RPMI8226 (cell line): ENCODE results near the gene PIP5K1B.

ENCODE experiments used
- DNase-seq: peaks from one replicate; pipeline ENCODE4 v3.0.0-alpha.2; 2015

PIP5K1B gene

GRCh38 chr9:68740561-68740960 is 35.5 kb downstream of the PIP5K1B start:
- no peak for DNase-seq

DNA sequence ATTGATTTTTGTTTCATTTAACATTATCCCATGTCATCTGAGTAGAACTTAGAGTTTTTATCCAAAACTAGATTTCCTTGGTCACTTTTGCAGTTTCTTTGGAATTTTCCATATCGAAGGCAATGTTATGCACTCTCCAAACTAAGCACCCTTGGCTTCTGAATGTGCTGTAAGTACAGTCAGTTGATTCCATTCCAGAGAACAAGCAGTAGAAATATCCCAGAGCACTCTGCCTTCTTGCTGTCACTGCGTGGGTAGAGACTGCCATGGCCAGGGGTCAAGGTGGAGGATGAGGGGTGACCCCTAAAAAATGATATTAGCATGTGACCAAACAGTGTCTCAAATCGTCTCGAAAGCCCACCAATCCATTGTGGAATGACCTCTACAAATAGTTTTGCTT is 36.2 kb downstream of the PIP5K1B start:
- no peak for DNase-seq

DNA sequence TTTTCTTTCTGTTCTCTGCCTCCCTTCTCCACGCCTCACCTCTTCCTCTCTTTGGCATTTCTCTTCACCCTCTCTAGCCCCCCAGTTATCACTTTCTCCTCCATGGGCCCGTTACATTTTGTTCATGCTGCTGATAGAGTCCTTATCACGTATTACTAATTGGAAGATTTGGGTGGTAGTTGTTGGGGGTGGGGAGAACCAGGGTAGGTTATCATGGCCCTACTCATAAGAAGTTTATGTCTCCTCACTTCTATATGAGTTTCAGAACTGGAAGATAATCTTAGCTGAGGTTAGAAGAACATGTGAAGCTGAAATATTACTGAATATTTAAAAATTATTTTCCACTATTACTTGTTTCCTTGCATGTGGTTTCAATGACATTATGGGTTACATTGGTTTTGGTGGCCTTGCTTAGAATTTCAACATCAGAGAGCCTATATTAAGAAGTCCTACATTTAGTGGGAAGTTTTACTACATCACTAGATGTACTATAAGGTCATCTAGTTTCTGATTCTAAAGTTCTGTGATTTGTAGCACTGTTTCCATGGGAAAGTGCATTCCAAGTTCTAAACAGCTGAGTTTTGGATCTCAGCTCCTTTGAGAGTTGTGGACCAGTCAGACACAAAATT is 36.8 kb downstream of the PIP5K1B start:
- DNase-seq, result no peak

GRCh38 chr9:68742333-68742730 is 37.3 kb downstream of the PIP5K1B start:
- no peak for DNase-seq

DNA sequence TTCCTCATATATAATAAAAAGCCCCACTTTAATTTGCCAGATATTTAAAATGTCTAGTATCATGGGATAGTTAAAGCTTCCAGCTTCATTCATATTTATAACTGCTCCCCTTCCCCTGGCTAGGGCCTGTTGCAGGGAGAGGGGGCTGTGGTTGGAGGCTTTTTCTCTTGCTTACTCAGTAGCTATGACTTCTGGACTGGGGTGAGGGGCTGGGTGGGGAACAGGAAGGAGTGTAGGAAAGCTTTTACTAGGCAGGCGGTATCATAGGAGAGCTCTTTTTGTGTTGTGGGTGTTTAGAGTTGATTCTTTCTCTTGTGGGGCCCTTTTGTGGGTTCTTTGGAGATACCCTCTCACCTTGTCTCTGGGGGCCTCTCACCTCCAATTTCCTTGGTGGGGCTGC is 39.4 kb downstream of the PIP5K1B start:
- no peak for DNase-seq

DNA sequence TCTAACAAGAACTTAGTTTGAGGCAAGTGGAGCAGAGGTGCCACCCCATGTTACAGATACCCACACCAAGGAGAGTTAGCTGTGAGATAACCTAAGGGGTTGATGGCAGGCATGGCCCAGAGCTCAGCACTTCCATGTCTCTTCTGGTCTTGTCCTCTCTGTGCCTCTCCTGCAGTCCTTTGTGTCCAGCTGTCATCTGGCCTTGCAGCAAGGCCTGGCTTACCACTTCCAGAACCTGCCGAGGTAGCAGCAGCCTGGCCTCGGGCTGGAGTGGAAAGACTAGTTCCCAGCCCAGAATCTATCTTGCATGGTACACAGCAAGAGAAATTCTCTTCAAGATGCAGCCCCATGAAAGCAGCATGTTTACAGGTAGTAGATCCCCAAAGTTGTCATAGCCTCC is 41.5 kb downstream of the PIP5K1B start:
- no peak for DNase-seq

GRCh38 chr9:68747043-68747533 is 42.0 kb downstream of the PIP5K1B start:
- no peak for DNase-seq

DNA sequence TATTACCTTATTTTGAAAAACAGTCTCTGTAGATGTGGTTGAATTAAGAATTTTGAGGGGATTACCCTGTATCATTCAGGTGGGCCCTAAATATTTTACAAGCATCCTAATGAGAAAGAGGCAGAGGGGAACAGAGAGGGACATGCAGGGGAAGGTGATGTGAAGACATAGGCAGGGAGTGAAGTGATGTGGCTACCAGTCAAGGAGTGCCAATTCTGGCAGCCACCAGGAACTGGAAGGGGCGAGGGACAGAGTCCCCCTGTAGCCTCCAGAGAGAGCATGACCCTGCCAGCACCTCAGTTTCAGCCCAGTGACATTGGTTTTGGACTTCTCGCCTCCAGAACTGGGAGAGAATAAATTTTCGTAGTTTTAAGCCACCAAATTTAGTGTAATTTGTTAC is 44.1 kb downstream of the PIP5K1B start:
- DNase-seq, result no peak

DNA sequence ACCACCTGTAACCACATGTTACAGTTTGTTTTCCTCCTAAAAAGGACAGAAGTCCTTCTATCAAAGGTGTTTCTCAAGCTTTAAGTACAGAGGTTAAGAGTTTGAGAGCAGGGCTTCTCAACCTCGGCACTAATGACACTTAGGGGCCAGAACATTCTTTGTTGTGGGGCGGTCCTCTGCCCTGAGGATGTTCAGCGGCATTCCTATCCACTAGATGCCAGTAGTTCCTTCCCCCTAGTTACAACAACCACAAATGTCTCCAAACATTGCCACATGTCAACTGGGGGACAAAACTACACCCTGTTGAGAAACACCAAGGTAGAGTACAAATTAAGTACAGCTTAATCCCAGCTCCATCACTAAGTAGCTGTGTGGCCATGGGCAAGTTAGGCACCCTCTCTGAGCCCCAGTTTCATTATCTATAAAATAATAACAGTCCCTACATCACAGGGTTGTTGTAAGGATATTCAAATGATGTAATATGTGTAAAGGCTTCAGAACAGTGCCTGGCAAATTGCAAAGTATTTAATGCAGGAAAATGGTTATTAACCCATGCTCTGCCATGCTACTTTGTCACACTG is 44.6 kb downstream of the PIP5K1B start:
- DNase-seq, result no peak

DNA sequence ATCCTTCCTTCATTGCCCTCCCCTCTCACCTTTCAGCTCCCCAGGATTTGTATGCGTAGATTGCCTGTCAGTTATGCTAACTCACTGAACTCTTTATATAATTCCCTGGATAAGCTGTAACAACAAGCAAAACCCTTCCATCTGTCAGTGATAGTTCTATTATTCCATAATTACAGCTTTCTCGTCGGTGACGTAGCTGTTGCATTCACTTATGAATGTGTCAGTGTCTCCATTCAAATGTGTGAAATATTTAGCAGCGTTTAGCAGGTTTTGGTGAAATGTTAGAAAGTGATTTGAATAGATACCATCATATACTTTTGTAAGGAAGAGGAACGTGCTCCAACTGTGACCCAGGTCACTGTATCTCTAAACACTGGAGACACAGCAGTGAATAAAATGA is 45.2 kb downstream of the PIP5K1B start:
- DNase-seq, result no peak

DNA sequence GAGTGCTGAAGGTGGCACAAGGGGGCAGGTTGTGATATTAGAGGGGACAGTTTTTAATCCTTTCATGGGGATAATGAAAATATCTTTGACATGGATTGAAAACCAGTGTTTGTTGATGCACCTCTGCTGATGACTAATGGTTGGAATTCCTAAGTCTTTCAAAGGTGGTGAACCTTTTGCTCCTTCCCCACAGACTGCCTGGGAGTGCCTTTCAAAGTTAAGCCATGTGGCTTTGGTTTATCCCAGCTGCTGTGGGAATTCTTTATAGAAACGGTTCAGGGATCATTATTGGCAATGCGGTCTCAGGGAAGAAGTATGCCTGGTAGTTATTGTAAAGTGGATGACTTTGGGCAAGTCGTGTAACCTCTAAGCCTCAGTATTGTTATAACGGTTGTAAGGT is 45.7 kb downstream of the PIP5K1B start:
- DNase-seq, result no peak

DNA sequence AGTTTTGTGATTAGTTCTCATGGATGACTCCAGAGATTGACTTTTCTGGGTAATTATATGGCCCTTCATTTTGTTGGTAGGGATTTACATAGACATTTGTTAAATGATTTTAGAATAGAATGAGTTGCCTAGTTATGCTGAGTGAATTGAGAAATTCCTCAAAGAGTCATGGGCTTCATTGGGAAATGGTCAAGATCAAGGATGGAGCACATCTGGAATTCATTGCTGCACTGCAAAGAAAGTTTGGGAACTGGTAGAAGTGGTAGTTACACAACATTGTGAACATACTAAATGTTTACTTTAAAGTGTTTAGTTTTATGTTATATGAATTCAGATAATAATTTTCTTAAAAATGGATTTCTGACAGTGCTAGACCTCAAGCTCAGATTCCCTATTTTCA is 46.5 kb downstream of the PIP5K1B start:
- no peak for DNase-seq

GRCh38 chr9:68755051-68755450 is 50.0 kb downstream of the PIP5K1B start:
- DNase-seq, result no peak

GRCh38 chr9:68755752-68756151 is 50.7 kb downstream of the PIP5K1B start:
- DNase-seq, result no peak

- no peak for DNase-seq
These were observed 55.1 kb downstream of the PIP5K1B start for GRCh38 chr9:68759981-68760673.

DNA sequence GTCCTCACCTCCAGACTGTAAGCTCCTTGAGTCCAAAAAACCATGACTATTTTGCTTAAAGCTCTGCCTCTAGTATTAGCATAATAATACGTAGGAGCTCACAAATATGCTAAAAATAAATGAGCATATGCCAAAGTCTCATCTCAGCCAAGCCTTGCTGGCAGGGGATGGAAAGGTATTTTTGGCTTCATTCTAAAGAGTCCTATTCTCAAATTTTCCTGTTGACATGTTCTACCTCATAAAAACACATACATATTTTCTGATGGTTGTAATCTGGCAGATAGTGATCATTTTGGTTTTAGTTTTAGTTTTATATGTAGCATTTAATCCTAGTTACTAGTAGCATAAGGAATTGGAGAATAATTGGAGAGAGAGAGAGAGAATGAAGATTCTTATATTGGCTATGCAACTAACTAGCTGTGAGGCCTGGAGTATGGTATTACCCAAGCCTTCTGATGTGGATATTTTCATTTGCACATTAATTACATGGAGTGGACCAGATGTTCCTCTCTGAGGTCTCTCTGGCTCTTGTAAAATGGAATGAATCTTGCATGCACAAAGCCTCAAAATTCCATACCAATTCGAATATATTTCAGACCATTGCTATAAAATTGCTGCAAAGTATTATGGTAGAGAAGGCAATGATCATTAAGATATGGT is 55.8 kb downstream of the PIP5K1B start:
- no peak for DNase-seq

DNA sequence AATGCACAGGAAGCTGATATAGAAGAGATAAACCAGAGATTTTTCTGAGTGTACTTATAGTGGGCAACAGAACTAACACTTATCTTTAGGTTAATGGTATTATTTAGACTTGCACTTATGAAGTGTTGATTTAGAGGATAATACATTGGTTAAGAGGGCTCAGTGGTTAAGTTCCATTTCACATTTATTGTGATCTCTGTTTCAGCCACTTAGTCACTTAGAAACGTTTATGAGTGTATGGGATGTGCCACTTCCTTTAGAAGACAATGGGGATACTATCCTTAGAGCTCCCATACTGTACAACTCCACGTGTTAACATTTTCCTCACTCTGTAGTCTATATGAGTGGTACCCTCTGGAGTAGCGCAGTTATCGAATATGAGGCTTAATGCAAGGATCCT is 57.5 kb downstream of the PIP5K1B start:
- DNase-seq, result no peak

DNA sequence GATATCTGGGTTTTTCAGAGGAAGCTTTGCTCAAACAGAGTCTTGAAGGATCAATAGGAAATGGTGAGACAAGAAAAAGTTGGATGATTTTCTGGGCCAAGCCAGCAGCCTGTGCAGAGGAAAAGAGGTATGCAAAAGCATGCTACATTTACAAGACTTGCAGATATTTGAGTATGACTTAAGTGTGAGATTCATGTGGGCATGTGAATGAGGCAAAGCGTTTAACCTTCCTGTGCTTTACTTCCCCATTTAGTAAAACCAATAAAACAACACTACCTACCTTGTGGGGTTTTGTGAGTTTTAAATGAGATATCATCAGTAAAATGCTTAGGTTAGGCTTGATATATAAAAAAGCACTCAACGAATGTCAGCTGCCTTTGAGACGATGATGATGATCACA is 58.1 kb downstream of the PIP5K1B start:
- no peak for DNase-seq

GRCh38 chr9:68768619-68769018 is 63.6 kb downstream of the PIP5K1B start:
- no peak for DNase-seq

DNA sequence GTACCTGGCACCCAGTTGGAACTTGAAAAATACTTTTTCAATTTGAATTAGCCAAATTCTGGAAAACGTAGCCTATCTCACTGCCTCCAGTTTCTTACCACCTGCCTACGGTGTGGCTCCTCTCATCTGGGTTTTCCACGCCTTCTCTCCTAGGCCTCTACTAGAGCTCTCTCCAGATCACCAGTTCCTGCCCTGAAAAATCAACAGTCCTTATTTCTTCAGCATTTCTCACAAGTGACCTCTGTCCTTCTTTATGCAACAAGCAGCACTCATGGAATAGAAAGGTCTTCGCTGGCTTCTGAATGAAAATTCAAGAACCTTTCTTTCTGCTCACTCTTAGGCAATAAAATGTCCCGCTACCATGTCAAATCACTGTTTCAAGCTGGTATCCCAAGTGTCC is 64.8 kb downstream of the PIP5K1B start:
- DNase-seq, result no peak

DNA sequence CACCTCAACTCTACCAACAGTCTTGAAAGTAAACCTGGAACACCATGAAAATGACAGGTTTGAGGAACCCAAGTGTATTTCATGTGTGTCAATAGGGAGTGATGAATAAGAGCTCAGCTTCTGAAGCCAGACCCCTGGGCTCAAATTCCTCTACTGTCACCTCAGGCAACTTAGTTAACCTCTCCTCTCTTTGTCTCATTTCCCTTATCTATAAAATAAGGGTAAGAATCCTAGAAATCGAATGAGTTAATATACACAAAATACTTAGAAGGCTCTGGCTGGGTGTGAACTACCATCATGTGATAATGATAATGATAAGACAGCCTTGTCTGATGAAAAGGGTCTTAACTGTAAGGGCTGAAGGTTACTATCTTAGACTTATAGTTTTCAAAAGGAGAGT is 66.3 kb downstream of the PIP5K1B start:
- DNase-seq, result no peak

- no peak for DNase-seq
These were observed 70.1 kb downstream of the PIP5K1B start for GRCh38 chr9:68775003-68775730.

- no peak for DNase-seq
These were observed 72.2 kb downstream of the PIP5K1B start for GRCh38 chr9:68777070-68777763.
